Myocyte (in vitro differentiated cells): ENCODE measurements around the gene ADAT3. TPM values are rescaled to one million over a fixed set of nuclear protein-coding genes. Genes with fewer than 3 reads are reported as not detected.

Source experiments
- DNase-seq: peaks from one replicate; pipeline ENCODE4 v3.0.0-alpha.2; 2012; ENCODE audit warnings: low read depth
- polyA plus RNA-seq: library from polyadenylated mRNA; unstranded; fragments of >200 nt; gene quantifications from one replicate; pipeline ENCODE4 v1.2.1, GENCODE V29; 2012; ENCODE audit warnings: missing spikeins
- total RNA-seq: library from RNA; depleted of rRNA; stranded (reverse); fragments of >200 nt; gene quantifications from 2 replicates; pipeline ENCODE4 v1.2.3, GENCODE V29; 2014

The ADAT3 gene
- total RNA-seq: 4.7 and 5.0 TPM in 2 replicates
- 3.4 TPM for polyA plus RNA-seq

DNA sequence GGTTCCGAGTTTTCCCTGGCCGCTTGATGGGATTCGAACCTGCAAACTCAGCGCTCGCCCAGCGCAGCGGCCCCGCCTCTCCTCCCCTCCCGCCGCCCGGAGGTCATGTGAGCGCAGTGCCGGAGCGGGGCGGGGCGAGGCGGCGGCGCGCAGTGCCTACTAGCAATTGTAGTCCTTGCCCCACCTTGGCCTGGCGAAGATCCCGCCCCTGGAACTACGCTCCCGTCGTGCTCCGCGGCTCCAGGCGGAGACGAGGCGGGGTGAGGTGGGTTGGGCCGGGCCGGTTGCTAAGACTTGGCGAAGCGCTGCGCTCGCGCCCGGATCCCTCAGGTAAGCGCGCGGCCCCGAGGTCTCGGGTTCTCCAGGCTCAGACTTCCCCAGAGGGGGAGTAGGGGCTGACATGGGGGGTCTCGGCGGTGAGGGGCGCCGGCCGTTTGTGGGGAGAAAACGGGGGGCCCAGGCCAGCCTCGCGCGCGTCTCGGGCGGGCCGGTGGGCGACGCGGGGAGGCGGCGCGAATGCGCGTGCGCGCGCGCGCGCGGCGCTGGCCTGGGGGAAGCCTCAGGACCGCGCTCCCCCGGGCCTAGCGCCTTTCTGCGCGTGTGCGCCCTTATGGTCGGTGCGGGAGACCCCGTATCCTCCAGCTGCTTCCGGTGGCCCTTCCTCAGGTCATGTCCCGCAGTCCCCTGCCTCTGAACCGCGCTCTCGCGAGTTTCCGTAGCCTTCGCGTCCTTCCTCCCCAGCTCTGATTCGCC is at the start of gene ADAT3, which contains the start of gene SCAMP4:
Gene ADAT3, plus strand, starts transcription at position 290 of the 753 bp plus-strand sequence. CDS start 6,649 bp downstream, outside the sequence.
Gene SCAMP4, plus strand, starts transcription at position 290 of the 753 bp plus-strand sequence. CDS start 9,621 bp downstream, outside the sequence.
- peak; percentile 99 for DNase-seq

DNA sequence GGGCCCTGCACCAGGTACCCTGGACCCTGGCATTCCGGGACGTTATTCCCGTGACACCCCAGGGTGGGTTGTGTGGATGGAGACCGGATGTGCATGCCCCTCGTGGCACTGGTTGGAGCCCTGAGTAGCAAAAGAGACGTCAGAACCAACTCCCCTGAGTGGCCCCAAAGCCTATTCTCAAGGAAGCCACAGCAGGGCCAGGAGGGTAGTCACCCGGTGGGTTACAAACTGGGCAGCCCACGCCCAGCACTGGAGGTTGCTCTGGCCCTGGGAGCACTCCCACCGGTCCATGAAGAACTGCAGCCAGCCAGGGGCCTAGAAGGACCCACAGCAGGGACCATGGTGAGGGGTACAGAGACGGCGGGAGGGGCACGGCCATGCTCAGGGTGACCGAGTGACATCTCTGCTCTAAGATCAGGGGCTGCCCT is 49.4 kb upstream of the ADAT3 start:
- DNase-seq: peak; percentile 56

DNA sequence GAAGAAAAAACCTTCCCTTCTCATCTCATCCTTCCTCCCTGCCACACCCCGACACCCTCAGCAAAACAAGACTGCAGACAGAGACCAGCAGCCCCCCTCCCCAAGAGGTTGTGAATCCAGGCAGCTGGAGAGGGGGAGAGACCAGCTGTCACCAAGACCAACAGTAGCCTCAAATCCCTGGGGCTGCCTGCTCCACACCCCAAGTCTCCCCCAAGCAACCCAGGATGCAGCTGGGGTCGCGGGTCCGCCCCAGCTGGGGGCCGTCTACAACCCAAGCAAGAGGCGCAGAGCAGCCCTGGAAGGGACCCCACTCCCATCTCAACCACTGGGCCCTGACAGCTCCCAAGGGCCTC is 48.9 kb upstream of the ADAT3 start:
- DNase-seq: peak; percentile 74

- DNase-seq: peak; percentile 69
Measured at GRCh38 chr19:1856698-1857603, 48.2 kb upstream of the ADAT3 start.

DNA sequence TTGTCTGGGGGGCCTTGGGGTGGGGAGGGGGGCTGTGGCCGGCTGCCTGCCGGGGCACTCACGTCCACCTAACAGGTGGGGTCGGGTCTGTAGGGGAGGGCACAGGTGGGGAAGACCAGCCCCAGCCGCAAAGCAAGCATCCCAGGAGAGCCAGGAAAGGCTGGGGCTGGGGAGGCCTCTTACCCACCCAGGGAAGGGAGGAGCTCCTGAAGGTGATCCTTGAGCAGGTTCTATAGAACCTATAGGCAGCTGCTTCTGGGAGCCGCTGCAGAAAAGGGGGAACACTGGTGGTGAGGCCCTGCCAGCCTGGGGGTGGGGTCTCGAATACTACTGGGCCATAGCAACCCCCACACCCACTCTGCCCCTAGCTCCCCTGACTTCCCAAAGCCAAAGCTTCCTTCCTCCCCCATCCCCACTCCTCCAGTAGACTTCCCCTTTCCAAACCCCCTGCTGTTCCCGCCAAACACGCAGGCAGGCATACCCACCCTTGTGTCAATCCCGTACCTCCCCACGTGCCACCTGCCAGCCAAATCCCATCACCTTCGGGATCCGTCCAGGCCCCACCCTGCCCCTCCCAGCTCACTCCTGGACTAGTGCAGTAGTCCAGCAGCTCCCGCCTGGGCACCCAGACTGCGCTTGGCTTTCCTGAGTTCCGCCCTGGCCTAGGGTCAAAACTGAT is 47.4 kb upstream of the ADAT3 start:
- DNase-seq: no peak

GRCh38 chr19:1858412-1859081 is 46.7 kb upstream of the ADAT3 start:
- DNase-seq: no peak

DNA sequence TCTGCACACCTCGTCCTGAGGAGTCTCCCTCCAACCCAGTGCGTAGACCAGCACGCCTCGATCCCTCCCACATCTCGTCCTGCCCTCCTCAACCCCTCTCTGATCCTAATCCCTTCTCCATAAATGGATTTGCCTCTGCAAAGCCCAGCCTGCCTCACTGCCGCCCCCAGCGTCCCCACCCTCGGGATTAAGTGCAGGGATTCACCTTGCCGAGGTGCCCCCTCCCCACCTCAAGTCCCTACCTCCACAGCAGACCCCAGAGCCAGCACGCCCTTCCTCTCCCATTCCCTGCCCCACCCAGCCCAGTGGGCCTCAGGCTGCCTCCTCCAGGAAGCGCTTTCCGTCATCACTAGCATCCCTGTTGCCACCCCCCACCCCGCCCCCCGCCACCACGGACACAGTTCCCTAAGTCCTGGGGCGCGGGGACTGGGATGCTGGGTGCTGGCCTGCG is 45.8 kb upstream of the ADAT3 start:
- no peak for DNase-seq

DNA sequence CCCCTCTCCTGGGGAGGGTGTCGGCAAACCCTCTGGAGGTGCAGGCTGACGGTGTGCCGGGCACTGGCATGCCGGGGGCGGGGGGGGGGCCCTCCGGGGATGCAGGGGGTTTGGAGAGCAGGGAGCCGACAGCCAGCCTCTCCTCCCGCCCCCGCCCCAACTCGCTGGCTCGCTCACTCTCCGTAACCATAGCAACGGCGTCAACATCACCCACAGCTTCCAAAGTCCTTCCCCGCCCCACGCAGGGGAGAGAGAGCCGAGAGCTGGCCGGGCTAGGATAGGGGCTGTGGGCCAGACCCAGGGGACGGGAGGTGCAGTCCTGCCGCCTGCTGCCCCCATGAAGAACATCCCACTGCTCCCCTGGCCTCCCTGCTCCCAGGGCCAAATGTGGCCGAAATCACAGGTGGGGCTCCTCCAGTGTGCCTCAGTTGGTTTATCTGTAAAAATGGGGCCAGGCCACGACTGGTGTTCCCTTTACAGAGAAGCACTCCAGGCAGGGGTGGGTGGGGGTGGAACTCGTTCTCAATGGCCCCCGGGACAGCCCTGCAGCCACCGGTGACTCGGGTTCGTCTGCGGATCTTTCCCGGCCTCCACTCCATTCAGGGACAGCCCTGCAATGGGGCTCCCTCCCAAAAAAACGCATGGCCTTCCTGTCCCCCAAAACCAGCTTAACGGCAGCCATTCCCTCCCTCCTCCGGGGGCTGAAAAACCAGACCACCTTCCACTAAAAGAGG is 45.0 kb upstream of the ADAT3 start:
- peak; percentile 62 for DNase-seq

GRCh38 chr19:1860821-1861598 is 44.2 kb upstream of the ADAT3 start:
- DNase-seq: no peak

DNA sequence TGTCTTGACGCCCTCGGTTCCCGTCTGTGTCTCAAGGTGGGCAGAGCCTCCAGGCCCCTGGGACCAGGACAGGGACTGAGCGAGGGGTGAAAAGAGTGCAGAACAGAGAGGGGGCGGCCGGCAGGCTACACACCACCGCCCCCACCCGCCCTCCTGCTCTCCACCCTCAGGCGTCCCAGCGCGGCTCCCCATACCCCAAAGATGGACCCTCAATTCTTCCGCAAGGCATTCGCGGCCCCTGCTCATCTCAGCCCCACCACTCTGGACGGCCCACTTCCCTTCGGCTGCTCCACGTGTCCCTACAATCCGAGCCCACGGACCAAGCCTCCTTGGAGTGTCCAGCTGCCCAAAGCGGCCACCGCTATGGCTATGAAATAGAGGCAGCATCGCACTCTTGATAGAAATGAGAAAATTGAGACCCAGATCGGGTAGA is 43.6 kb upstream of the ADAT3 start:
- DNase-seq: no peak

DNA sequence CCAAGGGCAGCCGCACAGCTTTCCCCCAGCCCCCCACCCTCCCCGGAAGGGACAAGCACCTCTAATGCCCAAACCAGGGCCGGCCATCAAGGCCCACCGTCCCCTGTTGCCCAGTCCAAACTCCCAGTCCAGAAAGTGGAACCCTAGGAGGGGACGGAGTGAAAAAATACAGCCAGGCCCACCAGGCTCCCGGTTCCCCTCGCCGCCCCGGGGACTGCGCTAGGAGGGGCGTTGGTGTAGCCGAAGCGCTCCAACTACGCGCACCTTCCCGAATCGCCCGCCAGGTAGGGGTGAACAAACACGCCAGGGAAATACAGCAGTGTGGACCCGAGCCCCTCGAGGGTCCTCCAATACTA is 43.2 kb upstream of the ADAT3 start:
- no peak for DNase-seq

GRCh38 chr19:1862424-1863327 is 42.5 kb upstream of the ADAT3 start:
- no peak for DNase-seq

DNA sequence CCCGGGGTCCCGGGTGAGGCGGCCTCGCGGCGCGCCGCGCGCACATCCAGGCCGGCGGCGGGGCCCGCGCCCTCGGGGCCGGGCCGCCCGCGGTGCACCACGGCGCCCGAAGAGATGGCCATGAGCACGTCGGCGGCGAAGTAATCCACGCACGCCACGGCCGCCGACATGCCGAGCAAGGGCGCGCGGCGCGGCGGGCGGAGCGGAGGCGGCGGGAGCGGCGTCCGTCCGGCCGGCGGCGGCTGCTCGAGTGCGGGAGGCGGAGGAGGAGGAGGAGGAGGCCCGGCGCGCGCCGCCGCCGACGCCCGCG is 41.9 kb upstream of the ADAT3 start, which contains the start of gene KLF16:
Gene KLF16, minus strand, starts transcription at position 252 of the 310 bp plus-strand sequence. Its CDS starts 82 bp downstream, at position 170.
- no peak for DNase-seq

DNA sequence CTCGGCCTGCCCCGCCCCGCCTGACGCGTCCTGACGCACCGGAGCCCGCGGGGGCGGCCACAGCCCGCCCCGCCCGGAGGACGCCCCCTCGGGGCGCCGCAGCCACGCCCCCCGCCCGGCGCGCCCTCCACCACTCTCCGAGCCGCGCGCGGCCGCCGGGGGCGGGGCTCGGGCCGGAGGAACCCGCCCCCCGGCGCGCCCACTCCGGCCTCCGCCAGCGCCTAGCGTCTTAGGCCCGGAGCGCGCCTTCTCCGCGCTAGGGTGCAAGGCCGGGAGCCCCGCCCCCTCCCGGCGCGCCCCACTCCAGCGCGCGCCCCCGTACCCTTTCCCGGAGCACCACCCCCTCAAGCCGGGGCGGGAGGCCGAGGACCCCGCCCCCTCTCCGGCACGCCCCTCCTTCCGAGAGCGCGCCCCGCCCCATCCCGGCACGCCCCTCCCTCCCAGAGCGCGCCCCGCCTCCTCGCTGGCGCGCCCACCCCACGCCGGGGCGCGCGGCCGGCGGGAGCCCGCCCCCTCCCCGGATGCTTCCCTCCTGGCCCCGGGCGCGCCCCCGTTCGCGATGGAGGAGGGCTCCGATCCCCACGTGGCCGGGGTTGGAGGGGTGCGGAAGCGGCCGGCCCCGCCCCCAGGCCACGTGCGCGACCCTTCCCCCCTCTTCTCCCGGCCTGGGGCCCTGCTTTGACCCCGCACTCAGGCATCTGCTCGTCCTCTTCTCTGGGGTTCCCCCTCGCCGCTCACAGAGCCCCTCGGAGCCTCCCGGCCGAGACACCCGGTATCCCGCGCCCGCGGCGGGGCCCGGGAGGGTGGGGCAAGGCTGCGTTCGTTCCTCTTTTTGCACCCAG is 41.3 kb upstream of the ADAT3 start:
- DNase-seq: peak; percentile 95

GRCh38 chr19:1864480-1865171 is 40.6 kb upstream of the ADAT3 start:
- DNase-seq: peak; percentile 82

- no peak for DNase-seq
Measured at GRCh38 chr19:1865172-1866010, 39.8 kb upstream of the ADAT3 start.
